Lower leg skin (tissue), 3 donors: ENCODE measurements around the gene ADAM17.

ENCODE experiments used
- POLR2A ChIP-seq, 2 donors: fragments of 450-650 bp; IDR thresholded peaks; one replicate each; pipeline ENCODE4 v1.6.1; 2016 to 2017; ENCODE audit warnings: antibody characterized with exemption in 2 of 2, mild to moderate bottlenecking in 1 of 2, moderate library complexity in 1 of 2
- TF ChIP-seq, protein P1 (sequence below), 3 donors: fragments of 450-650 bp; IDR thresholded peaks; one replicate each; pipeline ENCODE4 v1.5.1; 2016; ENCODE audit warnings: antibody characterized with exemption in 3 of 3, mild to moderate bottlenecking in 3 of 3, moderate library complexity in 2 of 3

DNA sequence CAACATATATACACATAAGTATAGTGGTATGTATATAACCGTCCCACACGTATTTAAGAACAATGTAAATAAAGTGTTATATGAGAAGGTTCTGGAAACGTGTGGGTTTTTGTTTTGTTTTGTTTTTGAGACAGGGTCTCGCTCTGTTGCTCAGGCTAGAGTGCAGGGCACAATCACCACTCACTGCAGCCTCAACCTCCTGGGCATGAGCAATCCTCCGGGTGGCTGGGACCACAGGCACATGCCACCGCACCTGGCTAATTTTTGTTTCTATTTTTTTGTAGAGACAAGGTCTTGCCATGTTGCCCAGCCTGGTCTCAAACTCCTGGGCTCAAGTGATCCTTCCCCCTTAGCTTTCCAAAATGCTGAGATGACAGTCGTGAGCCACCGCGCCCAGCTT is 6.2 kb downstream of the ADAM17 start:
- TF ChIP-seq, protein P1, sequence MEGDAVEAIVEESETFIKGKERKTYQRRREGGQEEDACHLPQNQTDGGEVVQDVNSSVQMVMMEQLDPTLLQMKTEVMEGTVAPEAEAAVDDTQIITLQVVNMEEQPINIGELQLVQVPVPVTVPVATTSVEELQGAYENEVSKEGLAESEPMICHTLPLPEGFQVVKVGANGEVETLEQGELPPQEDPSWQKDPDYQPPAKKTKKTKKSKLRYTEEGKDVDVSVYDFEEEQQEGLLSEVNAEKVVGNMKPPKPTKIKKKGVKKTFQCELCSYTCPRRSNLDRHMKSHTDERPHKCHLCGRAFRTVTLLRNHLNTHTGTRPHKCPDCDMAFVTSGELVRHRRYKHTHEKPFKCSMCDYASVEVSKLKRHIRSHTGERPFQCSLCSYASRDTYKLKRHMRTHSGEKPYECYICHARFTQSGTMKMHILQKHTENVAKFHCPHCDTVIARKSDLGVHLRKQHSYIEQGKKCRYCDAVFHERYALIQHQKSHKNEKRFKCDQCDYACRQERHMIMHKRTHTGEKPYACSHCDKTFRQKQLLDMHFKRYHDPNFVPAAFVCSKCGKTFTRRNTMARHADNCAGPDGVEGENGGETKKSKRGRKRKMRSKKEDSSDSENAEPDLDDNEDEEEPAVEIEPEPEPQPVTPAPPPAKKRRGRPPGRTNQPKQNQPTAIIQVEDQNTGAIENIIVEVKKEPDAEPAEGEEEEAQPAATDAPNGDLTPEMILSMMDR (IDR thresholded peaks at IDR 0.05) = no peak
- TF ChIP-seq POLR2A (IDR thresholded peaks at IDR 0.05) = no peak
